NCI-H2196 treated with DMSO at 0.1 percent for 48 hours (cell line): ENCODE results near the gene ZSCAN26.
"Not testable (repeated sequence)": the region's sequence is repeated elsewhere in the genome, so short reads cannot be mapped to it uniquely, and the experiment has no call there.

ENCODE experiments used
- DNase-seq: peaks from one replicate; lab custom pipeline; 2025; ENCODE audit not compliant: unreplicated experiment; lab: John Stamatoyannopoulos, UW

The ZSCAN26 gene

DNA sequence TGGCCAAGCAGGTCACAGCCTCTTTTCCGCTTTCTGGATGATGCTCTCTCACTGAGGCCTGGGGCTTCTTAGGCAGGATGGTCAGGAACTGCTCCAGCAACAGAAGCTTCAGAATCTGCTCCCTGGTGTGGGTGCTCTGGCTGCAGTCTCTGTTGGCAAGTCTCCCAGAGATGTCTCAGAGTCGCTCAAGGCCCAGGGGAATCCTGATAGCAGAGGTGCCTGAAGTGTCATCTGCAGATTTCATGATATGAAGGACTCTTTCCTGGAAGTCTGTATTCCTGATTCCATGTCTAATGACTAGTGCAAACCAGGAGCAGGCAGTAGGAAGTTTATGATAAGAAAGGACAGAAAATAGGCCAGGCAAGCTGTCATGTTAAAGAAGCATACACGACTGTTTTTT lies 48.7 kb downstream of the ZSCAN26 start:
- no peak for DNase-seq

DNA sequence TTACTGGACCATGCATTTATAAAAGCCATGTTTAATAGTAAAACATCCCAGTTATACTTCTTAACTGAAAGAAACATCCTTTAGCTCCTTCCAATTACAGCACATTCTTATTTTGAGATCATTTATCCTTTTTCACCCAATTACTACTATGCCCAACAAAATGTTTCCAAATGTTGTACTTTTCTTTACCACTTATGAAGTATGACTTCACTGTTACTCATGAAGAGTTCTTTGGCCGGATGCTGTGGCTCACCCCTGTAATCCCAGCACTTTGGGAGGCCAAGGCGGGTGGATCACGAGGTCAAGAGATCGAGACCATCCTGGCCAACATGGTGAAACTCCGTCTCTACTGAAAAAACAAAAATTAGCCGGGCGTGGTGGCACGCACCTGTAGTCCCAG lies 50.9 kb downstream of the ZSCAN26 start:
- not testable (repeated sequence) for DNase-seq

DNA sequence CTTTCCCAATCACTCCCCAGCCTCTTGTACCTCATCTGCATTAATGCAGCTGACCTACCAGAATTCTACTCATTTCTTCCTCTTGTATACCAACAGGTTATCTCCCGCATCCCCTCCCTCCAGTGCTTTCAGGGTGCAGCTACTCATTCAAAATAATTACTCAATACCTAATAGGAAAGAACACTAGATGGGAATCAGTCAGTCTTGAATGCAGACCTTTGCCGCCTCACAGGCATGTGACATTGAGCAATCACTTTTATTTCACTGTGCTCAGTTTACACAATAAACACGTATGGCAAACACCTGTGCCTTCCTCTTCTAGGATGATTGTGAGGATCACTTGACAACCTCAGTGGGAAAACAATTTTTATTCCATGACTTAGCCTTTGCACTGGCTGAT lies 55.7 kb downstream of the ZSCAN26 start:
- no peak for DNase-seq

DNA sequence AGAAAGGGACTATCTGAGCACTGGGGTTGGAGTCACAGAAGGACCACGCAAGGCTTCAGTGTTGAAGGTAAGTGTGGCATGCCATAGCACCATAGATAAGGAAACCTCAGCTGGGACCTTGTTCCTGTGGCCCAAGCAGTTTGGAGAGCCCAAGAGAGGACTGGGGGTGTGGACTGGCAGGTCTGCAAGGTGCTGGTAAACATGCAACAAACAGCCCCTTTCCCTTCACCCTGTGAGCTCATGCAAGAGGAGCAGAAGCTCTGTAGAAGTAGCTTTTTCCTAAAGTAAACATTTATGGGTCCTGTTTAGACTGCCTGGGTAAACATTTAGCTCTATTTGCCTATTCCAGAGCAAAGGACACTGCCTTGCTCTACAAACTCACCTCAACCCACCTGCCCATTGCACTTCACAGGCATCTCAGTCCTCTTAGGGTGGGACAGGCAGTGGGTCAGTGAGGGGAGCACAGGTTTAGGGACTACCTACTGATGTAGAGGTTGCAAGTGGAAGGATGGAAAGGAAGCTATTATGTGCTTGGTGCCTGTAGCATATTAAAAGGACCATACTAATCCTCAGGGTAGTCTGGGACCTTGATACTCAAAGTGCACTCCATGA lies 57.0 kb downstream of the ZSCAN26 start:
- no peak for DNase-seq

DNA sequence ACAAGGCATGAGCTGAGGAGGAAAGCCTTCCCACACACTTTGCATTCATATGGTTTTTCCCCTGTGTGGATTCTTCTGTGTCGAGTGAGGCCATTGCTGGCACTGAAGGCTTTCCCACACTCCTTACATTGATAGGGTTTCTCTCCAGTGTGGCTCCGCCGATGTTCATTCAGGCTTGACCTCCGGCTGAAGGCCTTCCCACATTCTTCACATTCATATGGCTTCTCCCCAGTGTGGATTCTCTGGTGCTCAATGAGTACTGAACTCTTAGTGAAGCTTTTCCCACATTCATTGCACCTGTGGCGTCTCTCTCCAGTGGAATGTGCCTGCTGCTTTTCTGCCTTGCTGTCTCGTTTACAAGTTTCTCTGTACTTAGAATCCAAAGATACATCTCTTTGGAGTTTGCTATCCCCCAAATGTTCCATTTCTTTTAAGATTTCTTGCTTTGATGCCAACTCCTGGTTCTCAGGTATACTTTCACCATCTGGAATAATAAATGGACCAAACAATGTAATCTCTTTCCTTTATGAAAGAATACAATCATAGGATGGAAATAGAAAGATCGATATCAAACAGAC lies 59.5 kb downstream of the ZSCAN26 start:
- no peak for DNase-seq
